NT2/D1 (cell line): Measurements from ENCODE around the gene SPRED1.

Experiments used
- SUZ12 ChIP-seq: IDR thresholded peaks from 2 replicates; pipeline ENCODE4 v1.6.1; 2011; ENCODE audit not compliant: insufficient read length, insufficient read depth; ENCODE audit errors: extremely low read depth
- YY1 ChIP-seq: IDR thresholded peaks from 2 replicates; pipeline ENCODE4 v1.6.1; 2011; ENCODE audit not compliant: insufficient read length, insufficient read depth

DNA sequence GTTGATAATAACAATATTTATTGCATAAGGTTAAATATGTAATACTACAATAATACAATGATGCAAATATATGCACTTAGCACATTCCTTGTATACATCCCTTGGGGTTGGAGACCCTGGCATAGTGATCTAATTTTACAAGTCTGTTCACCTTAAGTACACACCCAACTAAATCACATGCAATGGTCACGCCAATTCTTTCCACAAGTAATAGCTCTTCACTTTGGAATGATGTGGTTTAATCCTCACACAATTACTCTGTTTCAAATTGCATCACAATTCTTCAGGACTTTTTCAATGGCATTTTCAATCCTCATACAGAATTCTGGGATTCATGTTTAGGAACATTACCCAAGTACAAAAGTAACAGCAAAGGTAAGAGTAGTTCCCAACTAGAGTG is 27.3 kb upstream of the SPRED1 start:
- TF ChIP-seq SUZ12 (no peak), YY1 (no peak)
